Keratinocyte (primary cell): Measurements from ENCODE around the gene EGLN1. TPM values are rescaled to one million over a fixed set of nuclear protein-coding genes. Genes with fewer than 3 reads are reported as not detected.

ENCODE experiments used
- DNase-seq: peaks from one replicate; pipeline ENCODE4 v3.0.0-alpha.2; 2011; ENCODE audit warnings: low read depth, missing footprints, low spot score
- FAIRE-seq: peaks from 2 replicates; lab custom pipeline; 2011; peaks lifted over from hg19 to GRCh38; lab: Jason Lieb, UNC
- H2AFZ ChIP-seq: 2 replicates; pipeline ENCODE4 v1.6.0; 2012; ENCODE audit warnings: low read length, control low read depth, inconsistent platforms; ENCODE audit not compliant: control insufficient read depth
- H3K27ac ChIP-seq: 2 replicates; pipeline ENCODE4 v1.5.1; 2011; ENCODE audit warnings: low read length; ENCODE audit not compliant: control insufficient read depth, insufficient read depth
- H3K27me3 ChIP-seq: 3 replicates; pipeline ENCODE4 v1.6.0; 2011; ENCODE audit warnings: low read length; ENCODE audit not compliant: control insufficient read depth, insufficient read depth; ENCODE audit errors: extremely low read depth
- H3K36me3 ChIP-seq, 2 experiments: 2 replicates in 1 of 2; 3 replicates in 1 of 2; pipeline ENCODE4 v1.5.1; 2011; ENCODE audit warnings: low read length in 2 of 2, mild to moderate bottlenecking in 1 of 2; ENCODE audit not compliant: control insufficient read depth in 2 of 2, insufficient read depth in 2 of 2; ENCODE audit errors: extremely low read depth in 1 of 2
- H3K4me1 ChIP-seq: 3 replicates; pipeline ENCODE4 v1.5.1; 2011; ENCODE audit warnings: low read length; ENCODE audit not compliant: control insufficient read depth, insufficient read depth; ENCODE audit errors: extremely low read depth
- H3K4me2 ChIP-seq: 3 replicates; pipeline ENCODE4 v1.6.0; 2011; ENCODE audit warnings: low read depth, low read length; ENCODE audit not compliant: control insufficient read depth, insufficient read depth; ENCODE audit errors: extremely low read depth
- H3K4me3 ChIP-seq, 3 experiments: fragments of 200-600 bp in 1 of 3; sonication (generic) in 1 of 3; 2 replicates in 2 of 3; 3 replicates in 1 of 3; pipeline ENCODE4 v1.5.1; 2011 to 2016; ENCODE audit warnings: low read length in 3 of 3, mild to moderate bottlenecking in 3 of 3, control low read depth in 2 of 3, inconsistent platforms in 1 of 3, low read depth in 1 of 3, mixed read lengths in 1 of 3, mixed run types in 1 of 3, moderate library complexity in 1 of 3; ENCODE audit not compliant: control insufficient read depth in 2 of 3, insufficient read depth in 2 of 3; ENCODE audit errors: extremely low read depth in 1 of 3
- H3K79me2 ChIP-seq: 2 replicates; pipeline ENCODE4 v1.6.0; 2012; ENCODE audit warnings: low read length; ENCODE audit not compliant: control insufficient read depth, insufficient read depth
- H3K9ac ChIP-seq: 3 replicates; pipeline ENCODE4 v1.6.0; 2011; ENCODE audit warnings: low read length; ENCODE audit not compliant: control insufficient read depth, insufficient read depth; ENCODE audit errors: extremely low read depth
- H3K9me1 ChIP-seq: 3 replicates; pipeline ENCODE4 v1.6.0; 2011; ENCODE audit warnings: low read length; ENCODE audit not compliant: control insufficient read depth, insufficient read depth; ENCODE audit errors: extremely low read depth
- H3K9me3 ChIP-seq: 2 replicates; pipeline ENCODE4 v1.5.1; 2012; ENCODE audit warnings: low read depth, low read length; ENCODE audit not compliant: control insufficient read depth
- H4K20me1 ChIP-seq: 3 replicates; pipeline ENCODE4 v1.6.0; 2011; ENCODE audit warnings: low read length; ENCODE audit not compliant: control insufficient read depth, insufficient read depth; ENCODE audit errors: extremely low read depth
- EZH2 ChIP-seq: IDR thresholded peaks from one replicate; pipeline ENCODE4 v1.6.1; 2012; ENCODE audit warnings: inconsistent platforms, mild to moderate bottlenecking, low read length, moderate library complexity
- dilution Hi-C: fragments of 300-500 bp; cut with MboI; formaldehyde crosslinking; loops from one replicate; pipeline ENCODE4 v1.7.0; 2020; ENCODE audit warnings: low sequenced_read_pairs; ENCODE audit not compliant: extremely low pct_ligation_motif_present
- polyA plus RNA-seq, 5 experiments: library from polyadenylated mRNA; depleted of rRNA in 3 of 5; stranded (reverse) in 3 of 5; stranded (forward) in 1 of 5; unstranded in 1 of 5; fragments of >200 nt; gene quantifications; 1 replicate in 1 of 5; 2 replicates in 3 of 5; 3 replicates in 1 of 5; pipeline versions ENCODE4 v1.2.1 to v1.2.3, GENCODE V29; 2011 to 2012; ENCODE audit warnings: missing spikeins in 2 of 5, low read depth in 1 of 5, low replicate concordance in 1 of 5
- TF ChIP-seq, protein P1 (sequence below), 3 experiments: IDR thresholded peaks in 1 of 3; conservative IDR thresholded peaks in 1 of 3; optimal IDR thresholded peaks in 1 of 3; 2 replicates in 2 of 3; 3 replicates in 1 of 3; pipeline versions ENCODE3 to v1.5.1; 2011; ENCODE audit warnings: low read length in 3 of 3, mild to moderate bottlenecking in 3 of 3, moderate library complexity in 2 of 3, control low read depth in 1 of 3, inconsistent platforms in 1 of 3; ENCODE audit not compliant: insufficient read depth in 2 of 3; ENCODE audit errors: extremely low read depth in 1 of 3

The EGLN1 gene
- polyA plus RNA-seq, 1 donor (not counting 4 experiments of a cell fraction or from before 2014, with no cell fraction given) = 34.1 TPM

DNA sequence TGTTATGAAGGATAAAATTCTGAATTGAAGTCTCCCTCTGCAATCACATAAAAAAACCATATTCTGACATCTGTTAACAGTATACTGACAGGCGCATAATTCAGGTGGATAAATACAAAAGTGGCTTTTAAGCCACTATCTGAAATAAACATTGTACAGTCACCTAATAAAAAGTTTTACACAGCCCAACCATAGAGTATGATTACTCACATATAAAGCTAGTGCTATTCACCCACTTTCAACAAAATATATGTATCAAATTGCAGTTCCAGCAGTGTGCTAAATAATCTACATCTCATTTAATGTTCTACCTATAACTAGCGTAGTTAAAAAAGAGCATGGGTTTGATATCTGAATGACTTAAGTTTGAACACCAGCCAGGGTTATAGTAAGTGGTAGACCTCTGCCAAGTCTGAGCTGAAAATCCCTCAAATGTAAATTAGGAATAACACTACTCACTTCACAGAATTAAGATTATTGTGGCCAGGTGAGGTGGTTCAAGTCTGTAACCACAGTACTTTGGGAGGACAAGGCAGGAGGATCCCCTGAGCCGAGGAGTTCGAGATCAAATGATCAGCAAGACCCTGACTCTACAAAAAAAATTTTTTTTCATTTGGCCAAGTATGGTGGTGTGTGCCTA, 3.9 kb downstream of the EGLN1 start:
- peaks cover 0 to 2% of the 10 kb centered on the region in 2 experiments for H3K36me3 ChIP-seq
- H4K20me1 ChIP-seq = peaks cover 2% of the 10 kb centered on the region
- peak overlapping the region; percentile 99 for H3K4me2 ChIP-seq
- FAIRE-seq (no peak), DNase-seq (no peak)
- H2AFZ ChIP-seq = no peak overlapping the region
- no peak for TF ChIP-seq EZH2
- TF ChIP-seq, protein P1, sequence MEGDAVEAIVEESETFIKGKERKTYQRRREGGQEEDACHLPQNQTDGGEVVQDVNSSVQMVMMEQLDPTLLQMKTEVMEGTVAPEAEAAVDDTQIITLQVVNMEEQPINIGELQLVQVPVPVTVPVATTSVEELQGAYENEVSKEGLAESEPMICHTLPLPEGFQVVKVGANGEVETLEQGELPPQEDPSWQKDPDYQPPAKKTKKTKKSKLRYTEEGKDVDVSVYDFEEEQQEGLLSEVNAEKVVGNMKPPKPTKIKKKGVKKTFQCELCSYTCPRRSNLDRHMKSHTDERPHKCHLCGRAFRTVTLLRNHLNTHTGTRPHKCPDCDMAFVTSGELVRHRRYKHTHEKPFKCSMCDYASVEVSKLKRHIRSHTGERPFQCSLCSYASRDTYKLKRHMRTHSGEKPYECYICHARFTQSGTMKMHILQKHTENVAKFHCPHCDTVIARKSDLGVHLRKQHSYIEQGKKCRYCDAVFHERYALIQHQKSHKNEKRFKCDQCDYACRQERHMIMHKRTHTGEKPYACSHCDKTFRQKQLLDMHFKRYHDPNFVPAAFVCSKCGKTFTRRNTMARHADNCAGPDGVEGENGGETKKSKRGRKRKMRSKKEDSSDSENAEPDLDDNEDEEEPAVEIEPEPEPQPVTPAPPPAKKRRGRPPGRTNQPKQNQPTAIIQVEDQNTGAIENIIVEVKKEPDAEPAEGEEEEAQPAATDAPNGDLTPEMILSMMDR (optimal IDR thresholded peaks at IDR 0.05 in 1 of 3, IDR thresholded peaks at IDR 0.05 in 1 of 3, conservative IDR thresholded peaks at IDR 0.05 in 1 of 3; ENCODE audit: extremely low read depth in 1 of 3, insufficient read depth in 2 of 3, low read length in 3 of 3) = no peak
- dilution Hi-C loops = no loop called here
- H3K27ac ChIP-seq = peak overlapping the region; percentile 57
- H3K4me3 ChIP-seq = peak overlapping the region; percentile 88 to 95 (median 94)
- no peaks in the 10 kb centered on the region for H3K9me3 ChIP-seq
- H3K4me1 ChIP-seq = peaks cover 38% of the 10 kb centered on the region
- H3K79me2 ChIP-seq = peaks cover 83% of the 10 kb centered on the region
- peak overlapping the region; percentile 46 for H3K9ac ChIP-seq
- peaks cover 2% of the 10 kb centered on the region for H3K9me1 ChIP-seq
- no peaks in the 10 kb centered on the region for H3K27me3 ChIP-seq

DNA sequence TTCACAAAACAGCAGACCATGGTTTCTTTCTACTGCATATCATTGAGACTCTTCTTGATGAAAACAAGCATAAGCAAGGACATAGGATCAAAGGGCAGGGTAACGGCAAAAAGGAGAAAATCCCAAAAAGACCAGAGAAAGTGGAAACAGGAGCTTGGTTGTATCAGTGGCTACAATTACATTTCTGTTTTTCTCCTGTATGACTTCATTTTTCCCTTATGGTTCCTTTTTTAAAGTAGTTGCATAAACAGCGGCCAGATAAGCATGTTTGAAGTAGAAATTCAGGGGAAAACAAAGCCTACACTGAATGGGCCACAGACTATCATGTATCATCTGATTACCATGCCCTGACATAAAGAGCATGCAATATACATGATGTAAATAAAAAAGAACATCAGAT, 4.6 kb downstream of the EGLN1 start:
- peaks cover 2% of the 10 kb centered on the region for H3K9me1 ChIP-seq
- H3K27me3 ChIP-seq = no peaks in the 10 kb centered on the region
- DNase-seq = no peak
- H3K4me2 ChIP-seq = peak overlapping the region; percentile 99
- H3K36me3 ChIP-seq = peaks cover 0 to 2% of the 10 kb centered on the region in 2 experiments
- peaks cover 2% of the 10 kb centered on the region for H4K20me1 ChIP-seq
- no peak overlapping the region for H2AFZ ChIP-seq
- no peak overlapping the region for H3K9ac ChIP-seq
- TF ChIP-seq, protein P1 (optimal IDR thresholded peaks at IDR 0.05 in 1 of 3, IDR thresholded peaks at IDR 0.05 in 1 of 3, conservative IDR thresholded peaks at IDR 0.05 in 1 of 3; ENCODE audit: extremely low read depth in 1 of 3, insufficient read depth in 2 of 3, low read length in 3 of 3) = no peak
- TF ChIP-seq EZH2 = no peak
- H3K27ac ChIP-seq = no peak overlapping the region
- peaks cover 33% of the 10 kb centered on the region for H3K4me1 ChIP-seq
- peaks cover 89% of the 10 kb centered on the region for H3K79me2 ChIP-seq
- no peaks in the 10 kb centered on the region for H3K9me3 ChIP-seq
- no peak overlapping the region for H3K4me3 ChIP-seq
- dilution Hi-C loops = no loop called here
- FAIRE-seq = no peak
